Measurements from ENCODE around the gene FAU.

The FAU gene

DNA sequence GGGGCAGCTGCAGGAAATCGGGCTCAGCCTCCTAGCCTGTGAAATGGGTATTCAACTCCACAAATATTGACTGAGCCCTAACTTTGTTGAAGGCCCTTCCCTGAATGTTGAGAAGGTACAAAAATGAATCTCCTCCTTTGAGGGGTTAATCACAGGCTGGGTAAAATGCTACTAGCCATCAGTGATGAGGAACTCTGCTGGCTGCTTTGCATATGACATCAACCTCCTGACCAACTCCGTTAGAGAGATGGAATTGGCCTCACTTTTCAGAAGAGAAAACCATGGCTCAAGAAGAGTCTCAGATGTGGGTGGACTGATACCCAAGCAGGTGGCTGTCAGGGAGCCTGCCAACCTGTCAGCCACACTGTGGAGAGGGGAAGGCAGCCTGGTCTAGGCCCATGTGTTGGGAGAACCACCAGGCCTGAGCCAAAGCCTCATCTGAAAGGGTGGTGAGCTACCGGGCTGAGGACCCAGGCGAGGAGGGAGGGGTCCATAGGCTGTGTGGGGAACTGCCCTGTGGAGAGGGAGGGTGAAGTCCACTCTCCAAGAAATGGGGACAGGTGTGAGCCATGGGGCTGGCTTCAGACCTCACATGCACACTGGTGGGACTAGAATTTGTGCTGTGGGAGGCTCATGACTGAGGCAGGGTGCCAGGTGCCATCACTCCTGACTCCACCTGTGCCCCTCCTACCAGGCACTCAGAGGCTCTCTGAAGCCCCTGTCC is 49.9 kb downstream of the FAU start:
- no peak for DNase-seq (ENCODE audit: low read depth in 2 of 2)
- H3K4me3 ChIP-seq (replicated peaks in 1 of 2; ENCODE audit: low read depth in 2 of 2, low read length in 2 of 2): no peak overlapping the region
- TF ChIP-seq, protein P1, sequence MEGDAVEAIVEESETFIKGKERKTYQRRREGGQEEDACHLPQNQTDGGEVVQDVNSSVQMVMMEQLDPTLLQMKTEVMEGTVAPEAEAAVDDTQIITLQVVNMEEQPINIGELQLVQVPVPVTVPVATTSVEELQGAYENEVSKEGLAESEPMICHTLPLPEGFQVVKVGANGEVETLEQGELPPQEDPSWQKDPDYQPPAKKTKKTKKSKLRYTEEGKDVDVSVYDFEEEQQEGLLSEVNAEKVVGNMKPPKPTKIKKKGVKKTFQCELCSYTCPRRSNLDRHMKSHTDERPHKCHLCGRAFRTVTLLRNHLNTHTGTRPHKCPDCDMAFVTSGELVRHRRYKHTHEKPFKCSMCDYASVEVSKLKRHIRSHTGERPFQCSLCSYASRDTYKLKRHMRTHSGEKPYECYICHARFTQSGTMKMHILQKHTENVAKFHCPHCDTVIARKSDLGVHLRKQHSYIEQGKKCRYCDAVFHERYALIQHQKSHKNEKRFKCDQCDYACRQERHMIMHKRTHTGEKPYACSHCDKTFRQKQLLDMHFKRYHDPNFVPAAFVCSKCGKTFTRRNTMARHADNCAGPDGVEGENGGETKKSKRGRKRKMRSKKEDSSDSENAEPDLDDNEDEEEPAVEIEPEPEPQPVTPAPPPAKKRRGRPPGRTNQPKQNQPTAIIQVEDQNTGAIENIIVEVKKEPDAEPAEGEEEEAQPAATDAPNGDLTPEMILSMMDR (IDR thresholded peaks at IDR 0.05; ENCODE audit: low read depth, low read length): no peak

Data from cardiac fibroblast (primary cell).